ENCODE measurements around the gene COL3A1. TPM values are rescaled to one million over a fixed set of nuclear protein-coding genes. Genes with fewer than 3 reads are reported as not detected.

Gene COL3A1
- total RNA-seq, result 0.13 TPM in 1 of 2 replicates, not detected in the other

GRCh38 chr2:188974164-188974563 is at the start of gene COL3A1:
COL3A1 (plus strand) TSS chr2:188974373; CDS start chr2:188974490, 117 bp downstream.
- H3K36me3 Mint-ChIP-seq (ENCODE audit: low read depth), result no peaks in the 10 kb centered on the region
- H3K4me3 Mint-ChIP-seq, result no peak within 1 kb of the TSS
- intact Hi-C loops (cut with micrococcal nuclease), result no loop called here
- no peaks in the 10 kb centered on the region for H3K27me3 Mint-ChIP-seq (ENCODE audit: insufficient read depth)
- peaks cover 12% of the 10 kb centered on the region for H3K4me1 Mint-ChIP-seq (ENCODE audit: low read depth)
- no peak within 1 kb of the TSS for H3K27ac Mint-ChIP-seq
- no peaks in the 10 kb centered on the region for H3K9me3 Mint-ChIP-seq
- no peak for DNase-seq (ENCODE audit: low spot score)

DNA sequence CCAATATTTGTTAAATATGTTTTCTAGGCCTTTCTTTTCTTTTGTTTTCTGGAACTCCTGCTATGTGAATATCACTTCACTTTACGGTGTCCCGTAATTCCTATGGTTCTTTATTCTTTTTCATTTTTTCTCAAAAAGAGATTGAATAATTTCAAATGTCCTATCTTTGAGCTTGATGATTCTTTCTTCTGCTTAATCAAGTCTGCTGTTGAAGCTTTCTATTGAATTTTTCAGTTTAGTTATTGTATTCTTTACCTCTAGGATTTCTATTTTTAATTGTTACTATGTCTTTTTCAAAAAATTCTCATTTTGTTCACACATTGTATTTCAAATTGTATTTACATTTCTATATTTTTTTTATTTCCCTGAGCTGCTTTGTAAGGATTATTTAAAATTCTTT is 45.5 kb upstream of the COL3A1 start:
- peaks cover 18% of the 10 kb centered on the region for H3K9me3 Mint-ChIP-seq

GRCh38 chr2:188931361-188931760 is 42.8 kb upstream of the COL3A1 start:
- intact Hi-C loops (cut with micrococcal nuclease), result no loop called here
- no peak overlapping the region for H3K4me3 Mint-ChIP-seq
- no peaks in the 10 kb centered on the region for H3K27me3 Mint-ChIP-seq (ENCODE audit: insufficient read depth)
- no peak for DNase-seq (ENCODE audit: low spot score)
- H3K36me3 Mint-ChIP-seq (ENCODE audit: low read depth), result no peaks in the 10 kb centered on the region
- H3K4me1 Mint-ChIP-seq (ENCODE audit: low read depth), result no peaks in the 10 kb centered on the region
- no peak overlapping the region for H3K27ac Mint-ChIP-seq
- peaks cover 16% of the 10 kb centered on the region for H3K9me3 Mint-ChIP-seq

More for the DNA sequence above, 45.5 kb upstream of the COL3A1 start:
- intact Hi-C loops (cut with micrococcal nuclease), result no loop called here
- Mint-ChIP-seq H3K27me3 (ENCODE audit: insufficient read depth) (no peaks in the 10 kb centered on the region), H3K36me3 (ENCODE audit: low read depth) (no peaks in the 10 kb centered on the region), H3K27ac (no peak overlapping the region), H3K4me3 (no peak overlapping the region), H3K4me1 (ENCODE audit: low read depth) (no peaks in the 10 kb centered on the region)
- DNase-seq (ENCODE audit: low spot score), result no peak

DNA sequence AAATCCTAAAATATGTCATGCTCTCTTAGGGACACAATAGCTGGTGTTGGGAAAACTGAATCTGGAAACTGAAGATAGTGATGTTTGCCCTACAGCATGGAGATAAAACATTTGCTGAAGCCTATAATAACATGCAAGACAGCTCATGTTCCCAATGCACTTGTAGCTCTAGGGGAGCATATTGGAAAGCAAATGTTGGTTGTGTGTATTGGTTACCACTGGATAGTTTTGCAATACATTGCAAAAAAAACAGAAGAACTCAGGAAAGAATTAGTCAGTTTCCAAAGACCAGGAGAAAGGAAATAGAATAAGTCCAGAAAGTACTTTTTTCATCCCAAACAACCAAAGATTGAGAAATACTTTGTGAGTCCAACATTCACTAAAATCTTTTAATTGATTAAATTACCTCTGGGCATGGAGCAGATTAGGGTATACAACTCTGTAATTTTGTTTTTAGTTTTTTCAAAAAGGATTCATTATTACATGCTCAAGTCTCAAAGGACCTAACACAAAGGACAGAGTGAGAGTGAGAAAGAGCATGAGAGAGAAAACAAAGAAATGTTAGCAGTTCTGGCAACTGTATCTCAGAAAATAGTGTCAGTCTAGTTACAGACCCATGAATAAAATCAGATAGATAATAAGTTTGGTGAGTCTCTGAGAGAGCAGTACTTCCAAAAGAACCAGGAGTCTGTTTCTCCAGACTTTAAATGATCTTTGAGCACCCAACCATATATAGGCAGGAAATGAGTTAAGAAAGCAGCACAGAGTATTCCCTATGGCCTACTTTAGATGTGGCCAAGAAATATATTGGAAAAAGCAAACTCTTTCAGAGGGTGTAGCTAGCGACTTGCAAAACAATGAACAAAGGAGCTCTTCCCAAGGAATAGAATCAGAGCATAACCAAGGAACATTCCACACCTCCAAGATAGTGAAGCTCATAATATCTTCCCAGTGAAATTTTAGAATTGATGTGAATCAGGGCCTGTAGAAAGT is 36.6 kb upstream of the COL3A1 start:
- Mint-ChIP-seq H3K27ac (no peak overlapping the region), H3K4me3 (no peak overlapping the region), H3K27me3 (ENCODE audit: insufficient read depth) (peaks cover 2% of the 10 kb centered on the region), H3K4me1 (ENCODE audit: low read depth) (no peaks in the 10 kb centered on the region), H3K9me3 (no peaks in the 10 kb centered on the region), H3K36me3 (ENCODE audit: low read depth) (no peaks in the 10 kb centered on the region)
- intact Hi-C loops (cut with micrococcal nuclease), result no loop called here
- no peak for DNase-seq (ENCODE audit: low spot score)

DNA sequence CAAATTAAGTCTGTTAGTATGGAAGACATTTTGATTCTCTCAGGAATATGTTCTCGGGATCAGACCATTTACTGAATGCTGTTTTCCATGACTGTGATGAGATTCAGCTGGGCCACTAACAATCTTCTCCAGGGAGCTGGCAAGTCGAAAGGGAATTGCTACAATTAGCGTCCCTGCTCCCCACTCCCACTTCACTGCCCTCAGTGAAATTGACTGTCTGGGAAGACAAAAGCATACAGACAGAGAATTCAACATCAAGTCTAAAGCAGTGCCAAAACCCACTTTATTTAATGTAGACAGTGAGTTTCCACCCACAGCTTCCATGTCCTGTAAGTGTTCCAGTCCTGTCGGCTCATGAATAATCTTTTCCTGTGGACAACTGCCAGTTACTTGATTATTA is 34.0 kb upstream of the COL3A1 start:
- Mint-ChIP-seq H3K9me3 (no peaks in the 10 kb centered on the region), H3K27ac (no peak overlapping the region), H3K4me1 (ENCODE audit: low read depth) (no peaks in the 10 kb centered on the region), H3K27me3 (ENCODE audit: insufficient read depth) (peaks cover 2% of the 10 kb centered on the region), H3K4me3 (no peak overlapping the region), H3K36me3 (ENCODE audit: low read depth) (no peaks in the 10 kb centered on the region)
- no peak for DNase-seq (ENCODE audit: low spot score)
- intact Hi-C loops (cut with micrococcal nuclease), result no loop called here

GRCh38 chr2:188944442-188944841 is 29.7 kb upstream of the COL3A1 start:
- no peak overlapping the region for H3K4me3 Mint-ChIP-seq
- H3K27ac Mint-ChIP-seq, result no peak overlapping the region
- DNase-seq (ENCODE audit: low spot score), result no peak
- H3K27me3 Mint-ChIP-seq (ENCODE audit: insufficient read depth), result peaks cover 2% of the 10 kb centered on the region
- intact Hi-C loops (cut with micrococcal nuclease), result no loop called here
- no peaks in the 10 kb centered on the region for H3K36me3 Mint-ChIP-seq (ENCODE audit: low read depth)
- H3K4me1 Mint-ChIP-seq (ENCODE audit: low read depth), result no peaks in the 10 kb centered on the region
- H3K9me3 Mint-ChIP-seq, result no peaks in the 10 kb centered on the region

DNA sequence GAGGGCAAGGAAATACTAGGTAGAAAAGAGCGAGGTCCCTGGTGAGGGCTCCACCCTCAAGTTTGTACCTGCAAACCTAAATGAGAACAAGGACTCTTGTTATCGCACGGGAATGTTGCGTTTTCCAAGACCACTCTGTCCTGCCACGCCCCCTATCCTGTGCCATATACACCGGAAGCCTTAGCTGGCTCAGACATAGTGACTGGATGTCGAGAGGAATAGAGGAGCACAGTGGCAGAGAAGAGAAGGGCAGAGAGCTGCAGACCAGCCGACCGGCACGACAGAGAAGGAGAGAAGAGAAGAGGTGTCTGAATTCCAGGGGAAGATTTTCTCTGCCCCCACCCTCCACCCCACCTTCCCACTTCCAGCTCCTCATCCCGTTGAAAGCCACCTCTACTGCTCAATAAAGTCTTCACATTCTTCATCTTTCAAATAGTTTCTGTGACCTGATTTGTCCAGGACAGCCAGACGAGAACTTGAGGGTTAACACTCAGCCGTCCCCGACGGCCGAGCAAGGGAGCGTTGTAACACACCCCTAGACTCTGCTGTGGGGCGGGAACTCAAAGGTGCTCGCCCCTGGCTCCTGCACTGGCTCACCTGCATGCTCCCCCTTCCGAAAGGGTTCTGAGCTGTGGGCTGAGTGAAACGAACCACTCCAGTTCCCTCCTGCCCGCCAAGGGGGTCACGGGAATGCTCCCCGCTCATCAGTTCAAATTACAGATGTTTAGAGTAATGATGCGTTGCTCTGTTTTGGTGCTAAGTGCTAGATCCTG is 24.9 kb upstream of the COL3A1 start:
- no peaks in the 10 kb centered on the region for H3K36me3 Mint-ChIP-seq (ENCODE audit: low read depth)
- no peaks in the 10 kb centered on the region for H3K9me3 Mint-ChIP-seq
- no peaks in the 10 kb centered on the region for H3K27me3 Mint-ChIP-seq (ENCODE audit: insufficient read depth)
- no peak overlapping the region for H3K4me3 Mint-ChIP-seq
- H3K27ac Mint-ChIP-seq, result no peak overlapping the region
- intact Hi-C loops (cut with micrococcal nuclease), result no loop called here
- no peak for DNase-seq (ENCODE audit: low spot score)
- H3K4me1 Mint-ChIP-seq (ENCODE audit: low read depth), result no peaks in the 10 kb centered on the region

DNA sequence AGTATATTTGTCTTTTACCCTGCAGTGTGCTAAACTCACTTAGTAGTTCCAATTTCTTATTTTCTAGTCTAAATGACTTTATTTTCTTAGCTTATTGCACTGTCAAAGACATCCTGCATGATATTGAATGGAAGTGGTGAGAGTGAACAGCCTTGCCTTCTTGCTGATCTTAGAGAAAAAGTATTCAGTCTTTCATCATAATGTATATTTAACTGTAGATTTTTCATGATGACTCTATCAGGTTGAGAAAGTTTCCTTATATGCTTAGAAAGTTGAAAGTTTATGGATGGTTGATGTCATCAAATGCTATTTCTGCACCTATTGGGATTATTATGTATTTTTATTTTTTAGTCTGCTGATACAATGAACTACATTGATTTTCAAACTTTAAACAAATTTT is 21.3 kb upstream of the COL3A1 start:
- no peaks in the 10 kb centered on the region for H3K4me1 Mint-ChIP-seq (ENCODE audit: low read depth)
- H3K4me3 Mint-ChIP-seq, result no peak overlapping the region
- no peaks in the 10 kb centered on the region for H3K36me3 Mint-ChIP-seq (ENCODE audit: low read depth)
- DNase-seq (ENCODE audit: low spot score), result no peak
- H3K27ac Mint-ChIP-seq, result no peak overlapping the region
- no peaks in the 10 kb centered on the region for H3K9me3 Mint-ChIP-seq
- H3K27me3 Mint-ChIP-seq (ENCODE audit: insufficient read depth), result no peaks in the 10 kb centered on the region
- intact Hi-C loops (cut with micrococcal nuclease), result no loop called here

DNA sequence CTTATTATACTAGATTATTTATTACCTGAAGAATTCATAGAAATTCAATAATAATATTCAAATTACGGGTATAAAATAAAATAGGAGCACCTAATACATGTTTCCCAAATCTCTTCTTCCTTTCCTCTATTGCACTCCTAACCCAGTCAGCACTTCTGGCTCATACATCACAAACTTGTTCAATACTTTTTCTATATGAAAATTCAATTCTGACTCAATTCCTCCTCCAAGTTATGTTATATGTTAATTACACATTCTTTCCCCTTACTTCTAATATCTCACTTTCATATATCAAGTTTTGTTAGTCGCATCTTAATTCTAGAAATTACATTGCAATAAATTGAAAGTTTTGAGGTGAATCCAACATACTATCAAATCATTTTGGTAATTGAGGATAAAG is 17.9 kb upstream of the COL3A1 start:
- intact Hi-C loops (cut with micrococcal nuclease), result no loop called here
- no peaks in the 10 kb centered on the region for H3K9me3 Mint-ChIP-seq
- no peak overlapping the region for H3K4me3 Mint-ChIP-seq
- no peaks in the 10 kb centered on the region for H3K36me3 Mint-ChIP-seq (ENCODE audit: low read depth)
- DNase-seq (ENCODE audit: low spot score), result no peak
- no peaks in the 10 kb centered on the region for H3K4me1 Mint-ChIP-seq (ENCODE audit: low read depth)
- H3K27me3 Mint-ChIP-seq (ENCODE audit: insufficient read depth), result no peaks in the 10 kb centered on the region
- H3K27ac Mint-ChIP-seq, result no peak overlapping the region

GRCh38 chr2:188956961-188957360 is 17.2 kb upstream of the COL3A1 start:
- Mint-ChIP-seq H3K27me3 (ENCODE audit: insufficient read depth) (no peaks in the 10 kb centered on the region), H3K27ac (no peak overlapping the region), H3K4me1 (ENCODE audit: low read depth) (no peaks in the 10 kb centered on the region), H3K4me3 (no peak overlapping the region), H3K9me3 (no peaks in the 10 kb centered on the region), H3K36me3 (ENCODE audit: low read depth) (no peaks in the 10 kb centered on the region)
- DNase-seq (ENCODE audit: low spot score), result no peak
- intact Hi-C loops (cut with micrococcal nuclease), result no loop called here

- DNase-seq (ENCODE audit: low spot score), result no peak
- no peaks in the 10 kb centered on the region for H3K27me3 Mint-ChIP-seq (ENCODE audit: insufficient read depth)
- intact Hi-C loops (cut with micrococcal nuclease), result no loop called here
- no peak overlapping the region for H3K27ac Mint-ChIP-seq
- H3K4me3 Mint-ChIP-seq, result no peak overlapping the region
- no peaks in the 10 kb centered on the region for H3K4me1 Mint-ChIP-seq (ENCODE audit: low read depth)
- H3K36me3 Mint-ChIP-seq (ENCODE audit: low read depth), result no peaks in the 10 kb centered on the region
- H3K9me3 Mint-ChIP-seq, result no peaks in the 10 kb centered on the region
Measured at GRCh38 chr2:188957646-188958045, 16.5 kb upstream of the COL3A1 start.

DNA sequence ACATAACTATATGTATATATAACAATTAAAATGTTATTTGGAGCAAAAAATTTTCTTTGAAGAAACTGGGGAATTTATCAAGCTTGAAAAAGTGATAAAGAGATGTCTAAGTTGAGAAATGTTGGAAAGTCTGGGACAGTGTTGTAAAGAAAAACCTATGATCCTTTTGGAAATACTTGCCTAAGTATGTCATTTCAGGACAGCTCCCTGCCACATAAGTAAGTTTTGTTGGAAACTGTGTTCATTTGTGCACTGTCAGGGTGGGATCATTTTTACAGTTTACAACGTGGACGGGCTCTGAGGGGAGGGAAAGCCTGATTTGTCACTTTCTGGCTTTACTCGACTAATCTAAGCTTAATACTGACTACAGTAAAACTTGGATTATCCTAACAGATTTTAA is 10.4 kb upstream of the COL3A1 start:
- DNase-seq (ENCODE audit: low spot score), result no peak
- no peaks in the 10 kb centered on the region for H3K4me1 Mint-ChIP-seq (ENCODE audit: low read depth)
- intact Hi-C loops (cut with micrococcal nuclease), result no loop called here
- H3K27me3 Mint-ChIP-seq (ENCODE audit: insufficient read depth), result no peaks in the 10 kb centered on the region
- H3K27ac Mint-ChIP-seq, result no peak overlapping the region
- no peaks in the 10 kb centered on the region for H3K9me3 Mint-ChIP-seq
- no peaks in the 10 kb centered on the region for H3K36me3 Mint-ChIP-seq (ENCODE audit: low read depth)
- H3K4me3 Mint-ChIP-seq, result no peak overlapping the region

- no peaks in the 10 kb centered on the region for H3K27me3 Mint-ChIP-seq (ENCODE audit: insufficient read depth)
- intact Hi-C loops (cut with micrococcal nuclease), result no loop called here
- no peaks in the 10 kb centered on the region for H3K9me3 Mint-ChIP-seq
- no peak overlapping the region for H3K4me3 Mint-ChIP-seq
- no peak for DNase-seq (ENCODE audit: low spot score)
- no peaks in the 10 kb centered on the region for H3K36me3 Mint-ChIP-seq (ENCODE audit: low read depth)
- no peak overlapping the region for H3K27ac Mint-ChIP-seq
- H3K4me1 Mint-ChIP-seq (ENCODE audit: low read depth), result no peaks in the 10 kb centered on the region
Measured at GRCh38 chr2:188964976-188965546, 9.1 kb upstream of the COL3A1 start.

All from activated T-helper 1 cell treated with anti-CD3 and anti-CD28 coated beads, Interleukin-12 subunit alpha, Interleukin-12 subunit beta, Interleukin-2, Interleukin-4 antibody, amounts not matched to agents 30 ng/mL and 10 ng/mL and 1 ng/mL, durations not matched to agents 14 hours and 24 hours and 36 hours (primary cell).